IMR-90 (cell line): ENCODE data around the gene PRUNE2. TPM values are rescaled to one million over a fixed set of nuclear protein-coding genes. Genes with fewer than 3 reads are reported as not detected.

Experiments used
- ATAC-seq: fragments of 200-7000 bp; cut with Tn5 transposase; 2 replicates; pipeline ENCODE4 v1.9.1; 2020; ENCODE audit warnings: low read depth, mild to moderate bottlenecking, moderate library complexity
- BruUV-seq: library from RNA; stranded (reverse); fragments of 400-500 nt; replicated peaks from 2 replicates; lab custom pipeline; 2021; lab: Mats Ljungman, UMichigan
- CTCF ChIA-PET: fragments of 300-600 bp; formaldehyde crosslinking; extraction: SDS; loops from one replicate; lab custom pipeline; 2021; ENCODE audit warnings: antibody characterized with exemption; lab: Yijun Ruan, JAX
- POLR2A ChIA-PET: fragments of 300-600 bp; sonication (Branson Sonifier 250); formaldehyde crosslinking; loops from one replicate; lab custom pipeline; 2022; ENCODE audit warnings: antibody characterized with exemption; ENCODE audit not compliant: unreplicated experiment; lab: Charles Lee
- DNase-seq: peaks from one replicate; pipeline ENCODE4 v3.0.0; 2013
- H2AFZ ChIP-seq: replicated peaks from 2 replicates; pipeline ENCODE3; 2013; ENCODE audit warnings: low read length, mild to moderate bottlenecking; ENCODE audit not compliant: poor library complexity
- H2AK5ac ChIP-seq: 2 replicates; pipeline ENCODE4 v1.6.1; 2013; ENCODE audit warnings: low read depth, low read length, inconsistent platforms
- H2AK9ac ChIP-seq: replicated peaks from 2 replicates; pipeline ENCODE3; 2013; ENCODE audit warnings: mild to moderate bottlenecking, low read depth, low read length, moderate library complexity; ENCODE audit not compliant: poor library complexity
- H2BK120ac ChIP-seq: 2 replicates; pipeline ENCODE4 v1.6.1; 2013; ENCODE audit warnings: low read depth, low read length, inconsistent platforms
- H2BK15ac ChIP-seq: 3 replicates; pipeline ENCODE4 v1.6.1; 2013; ENCODE audit warnings: low read depth, low read length, inconsistent platforms
- H2BK20ac ChIP-seq: 2 replicates; pipeline ENCODE4 v1.6.1; 2013; ENCODE audit warnings: low read depth, mild to moderate bottlenecking, inconsistent platforms, low read length, moderate library complexity
- H2BK5ac ChIP-seq: 2 replicates; pipeline ENCODE4 v1.6.1; 2013; ENCODE audit warnings: mild to moderate bottlenecking, low read depth, low read length, inconsistent platforms; ENCODE audit not compliant: poor library complexity, severe bottlenecking
- H3K14ac ChIP-seq: replicated peaks from 2 replicates; pipeline ENCODE4 v1.6.1; 2013; ENCODE audit warnings: low read depth, low read length, inconsistent platforms
- H3K18ac ChIP-seq: 2 replicates; pipeline ENCODE4 v1.6.1; 2013; ENCODE audit warnings: low read depth, low read length, control low read depth
- H3K23ac ChIP-seq: 2 replicates; pipeline ENCODE4 v1.6.1; 2013; ENCODE audit warnings: low read depth, low read length, inconsistent platforms
- H3K27ac ChIP-seq: 2 replicates; pipeline ENCODE4 v1.5.1; 2013; ENCODE audit warnings: mild to moderate bottlenecking, control low read depth, low read length; ENCODE audit not compliant: insufficient read depth
- H3K27me3 ChIP-seq: 2 replicates; pipeline ENCODE4 v1.6.1; 2013; ENCODE audit warnings: low read length; ENCODE audit not compliant: control insufficient read depth, insufficient read depth
- H3K36me3 ChIP-seq: 2 replicates; pipeline ENCODE4 v1.6.1; 2013; ENCODE audit warnings: low read length, mixed read lengths; ENCODE audit not compliant: control insufficient read depth, insufficient read depth
- H3K4ac ChIP-seq: 2 replicates; pipeline ENCODE4 v1.6.1; 2013; ENCODE audit warnings: low read depth, low read length, inconsistent platforms
- H3K4me1 ChIP-seq: 2 replicates; pipeline ENCODE4 v1.6.1; 2013; ENCODE audit warnings: low read length, mixed read lengths; ENCODE audit not compliant: control insufficient read depth, insufficient read depth
- H3K4me2 ChIP-seq: 2 replicates; pipeline ENCODE4 v1.6.1; 2013; ENCODE audit warnings: low read depth, mild to moderate bottlenecking, control low read depth, low read length, moderate library complexity
- H3K4me3 ChIP-seq: 2 replicates; pipeline ENCODE4 v1.5.1; 2013; ENCODE audit warnings: low read depth, mild to moderate bottlenecking, control low read depth, low read length, moderate library complexity; ENCODE audit not compliant: insufficient read depth
- H3K56ac ChIP-seq: 2 replicates; pipeline ENCODE4 v1.6.1; 2013; ENCODE audit warnings: low read length, inconsistent platforms; ENCODE audit not compliant: insufficient read depth; ENCODE audit errors: extremely low read depth
- H3K79me1 ChIP-seq, 2 experiments: 2 replicates each; pipeline ENCODE4 v1.6.1; 2013; ENCODE audit warnings: low read length in 2 of 2, inconsistent platforms in 1 of 2, low read depth in 1 of 2
- H3K9ac ChIP-seq: 2 replicates; pipeline ENCODE4 v1.6.1; 2013; ENCODE audit warnings: low read depth, low read length, control low read depth
- H3K9me1 ChIP-seq: 2 replicates; pipeline ENCODE4 v1.6.1; 2013; ENCODE audit warnings: low read length, inconsistent platforms; ENCODE audit not compliant: insufficient read depth
- H3K9me3 ChIP-seq: 2 replicates; pipeline ENCODE4 v1.6.1; 2013; ENCODE audit warnings: low read length; ENCODE audit not compliant: control insufficient read depth, insufficient read depth
- H4K20me1 ChIP-seq: 2 replicates; pipeline ENCODE4 v1.6.1; 2013; ENCODE audit warnings: low read length, inconsistent platforms; ENCODE audit not compliant: insufficient read depth
- H4K5ac ChIP-seq: 2 replicates; pipeline ENCODE4 v1.6.1; 2013; ENCODE audit warnings: mild to moderate bottlenecking, low read depth, low read length, control low read depth
- H4K8ac ChIP-seq, 2 experiments: 2 replicates each; pipeline ENCODE4 v1.6.1; 2013; ENCODE audit warnings: low read depth in 2 of 2, low read length in 2 of 2, control low read depth in 1 of 2, inconsistent platforms in 1 of 2
- H4K91ac ChIP-seq: 2 replicates; pipeline ENCODE4 v1.6.1; 2013; ENCODE audit warnings: low read depth, low read length, inconsistent platforms; ENCODE audit not compliant: insufficient read depth
- CHD1 ChIP-seq: IDR thresholded peaks from 2 replicates; pipeline ENCODE4 v1.6.1; 2012; ENCODE audit warnings: low read depth, low read length, improper control_type of control experiment
- ELK1 ChIP-seq: fragments of 150-350 bp; IDR thresholded peaks from 2 replicates; pipeline ENCODE4 v1.6.1; 2016; ENCODE audit warnings: low read depth, mild to moderate bottlenecking, low read length, moderate library complexity, borderline replicate concordance
- MAZ ChIP-seq: IDR thresholded peaks from 2 replicates; pipeline ENCODE4 v1.6.1; 2012; ENCODE audit warnings: low read depth, mild to moderate bottlenecking, low read length, improper control_type of control experiment, moderate library complexity, borderline replicate concordance
- MXI1 ChIP-seq: IDR thresholded peaks from 2 replicates; pipeline ENCODE4 v1.6.1; 2012; ENCODE audit warnings: low read depth, mild to moderate bottlenecking, low read length, moderate library complexity, borderline replicate concordance
- RAD21 ChIP-seq: IDR thresholded peaks from 2 replicates; pipeline ENCODE4 v1.6.1; 2012; ENCODE audit warnings: low read length, improper control_type of control experiment
- RCOR1 ChIP-seq: IDR thresholded peaks from 2 replicates; pipeline ENCODE4 v1.6.1; 2012; ENCODE audit warnings: mild to moderate bottlenecking, low read length, improper control_type of control experiment; ENCODE audit not compliant: insufficient replicate concordance
- RFX5 ChIP-seq: IDR thresholded peaks from 2 replicates; pipeline ENCODE4 v1.8.0; 2012; ENCODE audit warnings: low read depth, mild to moderate bottlenecking, low read length, moderate library complexity
- SMC3 ChIP-seq: fragments of 150-350 bp; IDR thresholded peaks from 2 replicates; pipeline ENCODE4 v1.6.1; 2016; ENCODE audit warnings: low read depth, mild to moderate bottlenecking, antibody characterized with exemption, low read length, moderate library complexity
- dilution Hi-C: fragments of 300-500 bp; cut with HindIII; formaldehyde crosslinking; loops from one replicate; pipeline ENCODE4 v1.14.3; 2018; ENCODE audit warnings: low sequenced_read_pairs; ENCODE audit not compliant: unreplicated experiment
- in situ Hi-C: fragments of 300-500 bp; cut with MboI; formaldehyde crosslinking; loops from 3 replicates; pipeline ENCODE4 v1.14.3; 2019; ENCODE audit warnings: low sequenced_read_pairs, inconsistent platforms, mixed read lengths
- intact Hi-C: fragments of 100-400 bp; cut with micrococcal nuclease; formaldehyde crosslinking; loops from 2 replicates; pipeline ENCODE4 v1.10.0; 2022
- polyA plus RNA-seq, 3 experiments: library from polyadenylated mRNA; depleted of rRNA; stranded (reverse); fragments of >200 nt; gene quantifications; 2 replicates each; pipeline ENCODE4 v1.2.3, GENCODE V29; 2012; ENCODE audit warnings: low replicate concordance in 1 of 3
- total RNA-seq: library from RNA; depleted of rRNA; stranded (reverse); fragments of >200 nt; gene quantifications from 2 replicates; pipeline ENCODE4 v1.2.3, GENCODE V29; 2012
- TF ChIP-seq, protein P1 (sequence below): conservative IDR thresholded peaks from 2 replicates; pipeline ENCODE4 v1.5.1; 2012; ENCODE audit warnings: mild to moderate bottlenecking, low read depth, low read length, improper control_type of control experiment
- TF ChIP-seq, protein P2 (sequence below): fragments of 150-350 bp; IDR thresholded peaks from 2 replicates; pipeline ENCODE4 v1.6.1; 2017; ENCODE audit warnings: mild to moderate bottlenecking, antibody characterized with exemption, low read length, low read depth

The PRUNE2 gene
- total and polyA plus RNA-seq, 2 of the 4 experiments (the other 2 are of a cell fraction), result 0.70 to 1.6 TPM

GRCh38 chr9:76564297-76564696, 341.6 kb downstream of the PRUNE2 start:
- Histone ChIP-seq H4K20me1 (no peaks in the 10 kb centered on the region), H3K56ac (no peak overlapping the region), H4K91ac (no peak overlapping the region), H2BK5ac (no peak overlapping the region), H3K9me3 (no peaks in the 10 kb centered on the region), H2AFZ (no peak overlapping the region), H3K79me1 (no peaks in the 10 kb centered on the region), H3K27me3 (no peaks in the 10 kb centered on the region), H3K36me3 (no peaks in the 10 kb centered on the region), H3K9me1 (no peaks in the 10 kb centered on the region), H3K4me1 (peaks cover 3% of the 10 kb centered on the region; the same call in 1 of the 2 replicates), H3K4me3 (no peak overlapping the region), H3K18ac (no peak overlapping the region), H2BK15ac (no peak overlapping the region), H3K23ac (no peak overlapping the region), H3K14ac (no peak overlapping the region), H4K8ac (no peak overlapping the region), H2AK9ac (no peak overlapping the region), H4K5ac (no peak overlapping the region), H2BK120ac (no peak overlapping the region), H2AK5ac (no peak overlapping the region), H2BK20ac (no peak overlapping the region), H3K4ac (no peak overlapping the region), H3K9ac (no peak overlapping the region), H3K27ac (no peak overlapping the region), H3K4me2 (no peak overlapping the region)
- ATAC-seq (no peak), DNase-seq (peak; percentile 47)
- dilution Hi-C loops, result no loop called here
- in situ Hi-C loops, result no loop called here
- ChIA-PET CTCF (no interaction called here), POLR2A (no interaction called here)
- TF ChIP-seq ELK1, result no peak
- no peak for TF ChIP-seq CHD1
- no peak for TF ChIP-seq MXI1
- TF ChIP-seq, protein P1, sequence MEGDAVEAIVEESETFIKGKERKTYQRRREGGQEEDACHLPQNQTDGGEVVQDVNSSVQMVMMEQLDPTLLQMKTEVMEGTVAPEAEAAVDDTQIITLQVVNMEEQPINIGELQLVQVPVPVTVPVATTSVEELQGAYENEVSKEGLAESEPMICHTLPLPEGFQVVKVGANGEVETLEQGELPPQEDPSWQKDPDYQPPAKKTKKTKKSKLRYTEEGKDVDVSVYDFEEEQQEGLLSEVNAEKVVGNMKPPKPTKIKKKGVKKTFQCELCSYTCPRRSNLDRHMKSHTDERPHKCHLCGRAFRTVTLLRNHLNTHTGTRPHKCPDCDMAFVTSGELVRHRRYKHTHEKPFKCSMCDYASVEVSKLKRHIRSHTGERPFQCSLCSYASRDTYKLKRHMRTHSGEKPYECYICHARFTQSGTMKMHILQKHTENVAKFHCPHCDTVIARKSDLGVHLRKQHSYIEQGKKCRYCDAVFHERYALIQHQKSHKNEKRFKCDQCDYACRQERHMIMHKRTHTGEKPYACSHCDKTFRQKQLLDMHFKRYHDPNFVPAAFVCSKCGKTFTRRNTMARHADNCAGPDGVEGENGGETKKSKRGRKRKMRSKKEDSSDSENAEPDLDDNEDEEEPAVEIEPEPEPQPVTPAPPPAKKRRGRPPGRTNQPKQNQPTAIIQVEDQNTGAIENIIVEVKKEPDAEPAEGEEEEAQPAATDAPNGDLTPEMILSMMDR, result no peak
- TF ChIP-seq RAD21, result no peak
- no peak for TF ChIP-seq RFX5
- TF ChIP-seq, protein P2, sequence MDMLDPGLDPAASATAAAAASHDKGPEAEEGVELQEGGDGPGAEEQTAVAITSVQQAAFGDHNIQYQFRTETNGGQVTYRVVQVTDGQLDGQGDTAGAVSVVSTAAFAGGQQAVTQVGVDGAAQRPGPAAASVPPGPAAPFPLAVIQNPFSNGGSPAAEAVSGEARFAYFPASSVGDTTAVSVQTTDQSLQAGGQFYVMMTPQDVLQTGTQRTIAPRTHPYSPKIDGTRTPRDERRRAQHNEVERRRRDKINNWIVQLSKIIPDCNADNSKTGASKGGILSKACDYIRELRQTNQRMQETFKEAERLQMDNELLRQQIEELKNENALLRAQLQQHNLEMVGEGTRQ, result no peak
- TF ChIP-seq RCOR1, result no peak
- TF ChIP-seq MAZ, result no peak
- no peak for TF ChIP-seq SMC3
- BruUV-seq, result no TSS peak
- intact Hi-C loops, result no loop called here
